SK-N-MC (cell line): ENCODE data around the gene P2RY2.
A peak's percentile ranks its signal among the peaks of the same experiment; 100 is the strongest.

Source experiments
- DNase-seq: peaks from one replicate; pipeline ENCODE4 v3.0.0-alpha.2; 2011; ENCODE audit warnings: low read depth, low spot score
- H3K27ac ChIP-seq: fragments of 200-600 bp; sonication (generic); 2 replicates; pipeline ENCODE4 v1.5.1; 2016; ENCODE audit warnings: mixed run types
- H3K36me3 ChIP-seq: fragments of 200-600 bp; sonication (generic); 2 replicates; pipeline ENCODE4 v1.6.1; 2017; ENCODE audit warnings: antibody characterized with exemption, low read length, mixed read lengths; ENCODE audit not compliant: insufficient read depth
- H3K4me3 ChIP-seq: fragments of 200-600 bp; sonication (generic); 2 replicates; pipeline ENCODE4 v1.5.1; 2016
- H3K9ac ChIP-seq: fragments of 200-600 bp; sonication (generic); 2 replicates; pipeline ENCODE4 v1.8.0; 2017; ENCODE audit warnings: mixed run types, mixed read lengths; ENCODE audit not compliant: insufficient read length
- H3K9me3 ChIP-seq: fragments of 200-600 bp; sonication (generic); 2 replicates; pipeline ENCODE4 v1.6.1; 2017; ENCODE audit warnings: low read depth, mild to moderate bottlenecking, antibody characterized with exemption, low read length, moderate library complexity, mixed read lengths
- EZH2 ChIP-seq: fragments of 200-600 bp; sonication (generic); IDR thresholded peaks from one replicate; pipeline ENCODE4 v1.6.1; 2017; ENCODE audit warnings: antibody characterized with exemption
- FOXP2 ChIP-seq: optimal IDR thresholded peaks from 2 replicates; pipeline ENCODE3; 2011; ENCODE audit warnings: mild to moderate bottlenecking, moderate library complexity; ENCODE audit not compliant: insufficient read depth; ENCODE audit errors: extremely low read length, control extremely low read depth
- POLR2AphosphoS5 ChIP-seq: IDR thresholded peaks from 2 replicates; pipeline ENCODE4 v1.6.1; 2012; ENCODE audit warnings: mild to moderate bottlenecking, low read depth, low read length, borderline replicate concordance

The P2RY2 gene

GRCh38 chr11:73176145-73176873 is 41.8 kb upstream of the P2RY2 start:
- Histone ChIP-seq H3K9me3 (no peaks in the 10 kb centered on the region), H3K27ac (no peak overlapping the region), H3K9ac (no peak overlapping the region), H3K36me3 (no peaks in the 10 kb centered on the region), H3K4me3 (no peak overlapping the region)
- no peak for TF ChIP-seq EZH2
- TF ChIP-seq POLR2AphosphoS5, result no peak
- no peak for TF ChIP-seq FOXP2
- no peak for DNase-seq

GRCh38 chr11:73176874-73177155 is 41.3 kb upstream of the P2RY2 start:
- no peak for DNase-seq
- no peaks in the 10 kb centered on the region for H3K9me3 ChIP-seq
- no peak overlapping the region for H3K9ac ChIP-seq
- H3K4me3 ChIP-seq, result no peak overlapping the region
- TF ChIP-seq EZH2 (no peak), FOXP2 (no peak), POLR2AphosphoS5 (no peak)
- no peak overlapping the region for H3K27ac ChIP-seq
- H3K36me3 ChIP-seq, result no peaks in the 10 kb centered on the region

GRCh38 chr11:73177380-73177777 is 40.7 kb upstream of the P2RY2 start:
- Histone ChIP-seq H3K27ac (no peak overlapping the region), H3K9me3 (no peaks in the 10 kb centered on the region), H3K9ac (no peak overlapping the region), H3K4me3 (no peak overlapping the region), H3K36me3 (no peaks in the 10 kb centered on the region)
- TF ChIP-seq FOXP2 (no peak), EZH2 (no peak), POLR2AphosphoS5 (no peak)
- no peak for DNase-seq

GRCh38 chr11:73177778-73178539 is 40.1 kb upstream of the P2RY2 start:
- no peak overlapping the region for H3K27ac ChIP-seq
- no peak overlapping the region for H3K9ac ChIP-seq

GRCh38 chr11:73178681-73179080 is 39.4 kb upstream of the P2RY2 start:
- H3K9ac ChIP-seq, result no peak overlapping the region
- H3K36me3 ChIP-seq, result no peaks in the 10 kb centered on the region
- no peak overlapping the region for H3K4me3 ChIP-seq
- TF ChIP-seq FOXP2 (no peak), POLR2AphosphoS5 (no peak), EZH2 (no peak)
- DNase-seq, result no peak
- no peaks in the 10 kb centered on the region for H3K9me3 ChIP-seq
- no peak overlapping the region for H3K27ac ChIP-seq

More at GRCh38 chr11:73177778-73178539, 40.1 kb upstream of the P2RY2 start:
- H3K9me3 ChIP-seq, result no peaks in the 10 kb centered on the region
- DNase-seq, result peak; percentile 6
- no peak overlapping the region for H3K4me3 ChIP-seq
- no peak for TF ChIP-seq POLR2AphosphoS5
- TF ChIP-seq EZH2, result no peak
- no peak for TF ChIP-seq FOXP2
- H3K36me3 ChIP-seq, result no peaks in the 10 kb centered on the region

GRCh38 chr11:73182824-73183321 is 35.2 kb upstream of the P2RY2 start:
- H3K9me3 ChIP-seq, result no peaks in the 10 kb centered on the region
- no peaks in the 10 kb centered on the region for H3K36me3 ChIP-seq
- H3K27ac ChIP-seq, result no peak overlapping the region
- no peak for TF ChIP-seq EZH2
- no peak overlapping the region for H3K4me3 ChIP-seq
- no peak overlapping the region for H3K9ac ChIP-seq
- DNase-seq, result no peak

GRCh38 chr11:73184953-73185671 is 33.0 kb upstream of the P2RY2 start:
- DNase-seq, result no peak
- Histone ChIP-seq H3K4me3 (0 out of 2 replicates have a peak overlapping the region, but pooled peaks have one; percentile 8), H3K9ac (no peak overlapping the region), H3K9me3 (no peaks in the 10 kb centered on the region), H3K27ac (no peak overlapping the region), H3K36me3 (no peaks in the 10 kb centered on the region)
- no peak for TF ChIP-seq FOXP2
- no peak for TF ChIP-seq EZH2
- no peak for TF ChIP-seq POLR2AphosphoS5

GRCh38 chr11:73185680-73186293 is 32.3 kb upstream of the P2RY2 start:
- Histone ChIP-seq H3K27ac (no peak overlapping the region), H3K4me3 (no peak overlapping the region), H3K9me3 (no peaks in the 10 kb centered on the region), H3K9ac (no peak overlapping the region), H3K36me3 (no peaks in the 10 kb centered on the region)
- DNase-seq, result no peak
- TF ChIP-seq POLR2AphosphoS5 (no peak), EZH2 (no peak), FOXP2 (no peak)
